Stomach (tissue), 4 donors: Measurements from ENCODE around the gene POLR3E.

ENCODE experiments used
- CTCF ChIP-seq, 7 experiments: fragments of 450-650 bp in 4 of 7; fragments of 200-600 bp in 3 of 7; sonication (generic) in 3 of 7; IDR thresholded peaks; one replicate each; pipeline ENCODE4 v1.5.1; 2016 to 2019; ENCODE audit warnings: antibody characterized with exemption in 7 of 7, control low read depth in 2 of 7, mild to moderate bottlenecking in 1 of 7
- EP300 ChIP-seq: sonication (generic); formaldehyde crosslinking; IDR thresholded peaks from one replicate; pipeline ENCODE4 v1.6.1; 2017; ENCODE audit warnings: antibody characterized with exemption

GRCh38 chr16:22336581-22336980 is 39.4 kb downstream of the POLR3E start:
- TF ChIP-seq CTCF (IDR thresholded peaks at IDR 0.05) (no peak), EP300 (no peak)
